Naive thymus-derived CD4-positive, alpha-beta T cell (primary cell): ENCODE measurements around the gene KIF19. TPM values are rescaled to one million over a fixed set of nuclear protein-coding genes. Genes with fewer than 3 reads are reported as not detected.

Experiments
- ATAC-seq: fragments of 150-1000 bp; cut with Tn5 transposase; 2 replicates; pipeline ENCODE4 v1.10.0; 2021; ENCODE audit warnings: mild to moderate bottlenecking, moderate library complexity
- CTCF ChIA-PET: fragments of 350-600 bp; sonication (Branson Sonifier 250); formaldehyde crosslinking; loops from one replicate; lab custom pipeline; 2021; ENCODE audit warnings: antibody characterized with exemption; lab: Charles Lee
- POLR2A ChIA-PET: fragments of 350-600 bp; sonication (Branson Sonifier 250); formaldehyde crosslinking; loops from one replicate; lab custom pipeline; 2021; ENCODE audit warnings: antibody characterized with exemption, inconsistent platforms; lab: Charles Lee
- DNase-seq, 9 donors: peaks; one replicate each; pipeline versions ENCODE4 v3.0.0 to v3.0.0-alpha.2; 2020 to 2022; ENCODE audit warnings: mixed read lengths in 1 of 9
- H3K27ac ChIP-seq: one replicate; pipeline ENCODE4 v1.7.0; 2013; ENCODE audit warnings: mild to moderate bottlenecking, low read depth, low read length, moderate library complexity
- H3K27me3 ChIP-seq, 2 donors: one replicate each; pipeline ENCODE4 v1.7.0; 2013; ENCODE audit warnings: low read length in 2 of 2, mild to moderate bottlenecking in 2 of 2, moderate library complexity in 2 of 2; ENCODE audit not compliant: control insufficient read depth in 2 of 2, insufficient read depth in 2 of 2
- H3K36me3 ChIP-seq, 3 experiments: 1 replicate in 2 of 3; 2 replicates in 1 of 3; pipeline ENCODE4 v1.7.0; 2013; ENCODE audit warnings: low read length in 3 of 3, mild to moderate bottlenecking in 3 of 3, moderate library complexity in 1 of 3; ENCODE audit not compliant: insufficient read depth in 3 of 3, control insufficient read depth in 2 of 3
- H3K4me1 ChIP-seq, 2 donors: one replicate each; pipeline ENCODE4 v1.7.0; 2013; ENCODE audit warnings: low read length in 2 of 2, mild to moderate bottlenecking in 2 of 2, moderate library complexity in 1 of 2; ENCODE audit not compliant: control insufficient read depth in 2 of 2, insufficient read depth in 2 of 2
- H3K4me3 ChIP-seq: 2 replicates; pipeline ENCODE4 v1.7.0; 2013; ENCODE audit warnings: mild to moderate bottlenecking, low read length
- H3K9me3 ChIP-seq, 3 experiments: 1 replicate in 2 of 3; 2 replicates in 1 of 3; pipeline ENCODE4 v1.7.0; 2013; ENCODE audit warnings: low read length in 3 of 3; ENCODE audit not compliant: control insufficient read depth in 2 of 3
- H3K27ac Mint-ChIP-seq, 9 donors: one replicate each; pipeline ENCODE4 v1.8.0; 2020 to 2022; ENCODE audit warnings: mixed read lengths in 9 of 9, mild to moderate bottlenecking in 8 of 9, moderate library complexity in 5 of 9, inconsistent platforms in 2 of 9
- H3K27me3 Mint-ChIP-seq, 5 donors: one replicate each; pipeline ENCODE4 v1.8.0; 2021 to 2022; ENCODE audit warnings: mixed read lengths in 5 of 5, mild to moderate bottlenecking in 1 of 5
- H3K36me3 Mint-ChIP-seq, 5 donors: one replicate each; pipeline ENCODE4 v1.8.0; 2020 to 2022; ENCODE audit warnings: mixed read lengths in 5 of 5, mild to moderate bottlenecking in 3 of 5, inconsistent platforms in 1 of 5
- H3K4me1 Mint-ChIP-seq, 7 donors: one replicate each; pipeline ENCODE4 v1.8.0; 2020 to 2022; ENCODE audit warnings: mixed read lengths in 7 of 7, mild to moderate bottlenecking in 3 of 7, inconsistent platforms in 1 of 7
- H3K4me3 Mint-ChIP-seq, 10 donors: one replicate each; pipeline ENCODE4 v1.8.0; 2020 to 2022; ENCODE audit warnings: mild to moderate bottlenecking in 10 of 10, mixed read lengths in 10 of 10, moderate library complexity in 6 of 10, inconsistent platforms in 2 of 10
- H3K9me3 Mint-ChIP-seq, 11 donors: one replicate each; pipeline ENCODE4 v1.8.0; 2020 to 2022; ENCODE audit warnings: mixed read lengths in 11 of 11, mild to moderate bottlenecking in 4 of 11, inconsistent platforms in 1 of 11, moderate library complexity in 1 of 11
- intact Hi-C, 2 donors: fragments of 100-400 bp; cut with micrococcal nuclease; formaldehyde crosslinking; loops; one replicate each; pipeline ENCODE4 v1.15.1; 2023
- polyA plus RNA-seq, 2 donors: library from polyadenylated mRNA; unstranded; fragments of 300-500 nt; fragmentation: Illumina TruSeq; gene quantifications; one replicate each; pipeline ENCODE4 v1.2.3, GENCODE V29; 2021
- total RNA-seq, 6 experiments: library from RNA in 5 of 6; stranded (reverse) in 5 of 6; gene quantifications; 1 replicate in 5 of 6; 2 replicates in 1 of 6; pipeline ENCODE4 v1.2.3 and lab custom pipeline; 2021 to 2026

KIF19 gene
- total and polyA plus RNA-seq, 7 experiments from 2014 or later, result 0.34 to 1.2 (median 0.47) TPM; not detected in 3

- intact Hi-C loops, result no loop called here
- POLR2A ChIA-PET, result no interaction called here
- CTCF ChIA-PET, result interaction anchor here (0.8 kb wide), 1 partner anchor 10 kb away, joined by 3 read pairs; no protein-coding TSS in a partner anchor
These were observed 48.0 kb downstream of the KIF19 start for GRCh38 chr17:74373838-74374606.

GRCh38 chr17:74374858-74375257, 48.8 kb downstream of the KIF19 start:
- Histone ChIP-seq H3K4me1 (peaks cover 8 to 9% of the 10 kb centered on the region in 2 donors), H3K27ac (no peak overlapping the region), H3K27me3 (no peaks in the 10 kb centered on the region), H3K4me3 (no peak overlapping the region), H3K36me3 (no peaks in the 10 kb centered on the region), H3K9me3 (no peaks in the 10 kb centered on the region)
- intact Hi-C loops, result loop anchor here (5.0 kb wide), 2 partner anchors 272 to 487 kb away; no protein-coding TSS in a partner anchor
- DNase-seq (no peak), ATAC-seq (no peak)
- CTCF ChIA-PET, result no interaction called here
- H3K36me3 Mint-ChIP-seq, result no peaks in the 10 kb centered on the region
- H3K27ac Mint-ChIP-seq, result no peak overlapping the region
- H3K4me1 Mint-ChIP-seq, result peaks cover 0 to 4% (median 0%) of the 10 kb centered on the region in 7 donors
- no peak overlapping the region for H3K4me3 Mint-ChIP-seq
- no peaks in the 10 kb centered on the region for H3K9me3 Mint-ChIP-seq
- H3K27me3 Mint-ChIP-seq, result peaks cover 0 to 17% (median 0%) of the 10 kb centered on the region in 5 donors
- POLR2A ChIA-PET, result no interaction called here

More at GRCh38 chr17:74373838-74374606, 48.0 kb downstream of the KIF19 start:
- H3K36me3 ChIP-seq, result no peaks in the 10 kb centered on the region
- H3K9me3 ChIP-seq, result no peaks in the 10 kb centered on the region
- H3K4me1 Mint-ChIP-seq, result peaks cover 5 to 7% (median 6%) of the 10 kb centered on the region in 7 donors
- no peak overlapping the region for H3K4me3 ChIP-seq
- no peaks in the 10 kb centered on the region for H3K9me3 Mint-ChIP-seq
- no peak overlapping the region for H3K27ac ChIP-seq
- no peak for ATAC-seq
- peaks cover 5 to 6% of the 10 kb centered on the region in 2 donors for H3K4me1 ChIP-seq
- H3K36me3 Mint-ChIP-seq, result no peaks in the 10 kb centered on the region
- H3K27me3 Mint-ChIP-seq, result peaks cover 0 to 17% (median 0%) of the 10 kb centered on the region in 5 donors
- no peaks in the 10 kb centered on the region for H3K27me3 ChIP-seq
- H3K4me3 Mint-ChIP-seq, result no peak overlapping the region
- H3K27ac Mint-ChIP-seq, result no peak overlapping the region
- no peak for DNase-seq

- Histone ChIP-seq H3K9me3 (no peaks in the 10 kb centered on the region), H3K36me3 (no peaks in the 10 kb centered on the region), H3K4me1 (peaks cover 8 to 10% of the 10 kb centered on the region in 2 donors), H3K27me3 (no peaks in the 10 kb centered on the region), H3K27ac (no peak overlapping the region), H3K4me3 (peak overlapping the region; percentile 19)
- ATAC-seq (peak; percentile 95), DNase-seq (peak; percentile 70 to 94 (median 85))
- CTCF ChIA-PET, result interaction anchor here (0.6 to 2.3 kb wide), 18 partner anchors 9 to 489 kb away, joined by 3 to 19 read pairs (median 4); partner anchors contain the start of gene CD300LB
- POLR2A ChIA-PET, result no interaction called here
- Mint-ChIP-seq H3K4me3 (peak overlapping the region in 1 of 10 donors; percentile 7), H3K27ac (peak overlapping the region in 1 of 9 donors; percentile 41), H3K9me3 (no peaks in the 10 kb centered on the region), H3K4me1 (peaks cover 0 to 7% (median 0%) of the 10 kb centered on the region in 7 donors), H3K36me3 (no peaks in the 10 kb centered on the region), H3K27me3 (peaks cover 0 to 18% (median 0%) of the 10 kb centered on the region in 5 donors)
- intact Hi-C loops, result loop anchor here (1.0 to 5.0 kb wide), 6 partner anchors 78 to 483 kb away; partner anchors contain the start of gene RAB37 (in 1 of the 2)
These were observed 53.6 kb downstream of the KIF19 start for GRCh38 chr17:74379495-74380085.

GRCh38 chr17:74380086-74380958, 54.3 kb downstream of the KIF19 start:
- Histone ChIP-seq H3K4me1 (peaks cover 8 to 10% of the 10 kb centered on the region in 2 donors), H3K27me3 (no peaks in the 10 kb centered on the region), H3K27ac (no peak overlapping the region), H3K36me3 (no peaks in the 10 kb centered on the region), H3K9me3 (no peaks in the 10 kb centered on the region), H3K4me3 (no peak overlapping the region)
- H3K27me3 Mint-ChIP-seq, result peaks cover 0 to 15% (median 0%) of the 10 kb centered on the region in 5 donors
- ChIA-PET POLR2A (interaction anchor here (1.0 kb wide), 1 partner anchor 58 kb away, joined by 4 read pairs; no protein-coding TSS in a partner anchor), CTCF (interaction anchor here (1.4 to 2.0 kb wide), 6 partner anchors 11 to 116 kb away, joined by 3 to 7 read pairs (median 5); no protein-coding TSS in a partner anchor)
- H3K4me1 Mint-ChIP-seq, result peaks cover 0 to 7% (median 0%) of the 10 kb centered on the region in 7 donors
- ATAC-seq (no peak), DNase-seq (no peak)
- H3K27ac Mint-ChIP-seq, result peak overlapping the region in 1 of 9 donors; percentile 46
- H3K36me3 Mint-ChIP-seq, result no peaks in the 10 kb centered on the region
- no peak overlapping the region for H3K4me3 Mint-ChIP-seq
- no peaks in the 10 kb centered on the region for H3K9me3 Mint-ChIP-seq
- intact Hi-C loops, result no loop called here

GRCh38 chr17:74380959-74381808, 55.2 kb downstream of the KIF19 start:
- DNase-seq (no peak), ATAC-seq (no peak)
- Histone ChIP-seq H3K27ac (no peak overlapping the region), H3K4me1 (peaks cover 8 to 10% of the 10 kb centered on the region in 2 donors), H3K4me3 (no peak overlapping the region), H3K9me3 (no peaks in the 10 kb centered on the region), H3K27me3 (no peaks in the 10 kb centered on the region), H3K36me3 (no peaks in the 10 kb centered on the region)
- H3K4me3 Mint-ChIP-seq, result no peak overlapping the region
- H3K4me1 Mint-ChIP-seq, result peaks cover 0 to 7% (median 0%) of the 10 kb centered on the region in 7 donors
- intact Hi-C loops, result no loop called here
- peak overlapping the region in 1 of 9 donors; percentile 46 for H3K27ac Mint-ChIP-seq
- CTCF ChIA-PET, result interaction anchor here (1.7 to 2.0 kb wide), 2 partner anchors 105 to 115 kb away, joined by 5 to 7 read pairs; no protein-coding TSS in a partner anchor
- H3K27me3 Mint-ChIP-seq, result peaks cover 0 to 14% (median 0%) of the 10 kb centered on the region in 5 donors
- H3K9me3 Mint-ChIP-seq, result no peaks in the 10 kb centered on the region
- no peaks in the 10 kb centered on the region for H3K36me3 Mint-ChIP-seq
- POLR2A ChIA-PET, result interaction anchor here (0.7 to 1.0 kb wide), 2 partner anchors 57 to 83 kb away, joined by 3 to 4 read pairs; no protein-coding TSS in a partner anchor
